Transverse colon (tissue), 4 donors: Measurements from ENCODE around the gene C9orf85. TPM values are rescaled to one million over a fixed set of nuclear protein-coding genes. Genes with fewer than 3 reads are reported as not detected.

Experiments used
- DNase-seq: peaks from one replicate; pipeline ENCODE4 v3.0.0-alpha.2; 2019
- H3K27ac ChIP-seq, 4 donors: fragments of 200-600 bp; sonication (generic); 2 replicates each; pipeline ENCODE4 v1.5.1; 2016 to 2018; ENCODE audit warnings: inconsistent platforms in 4 of 4
- H3K27me3 ChIP-seq: fragments of 200-600 bp; sonication (generic); 2 replicates; pipeline ENCODE4 v1.5.1; 2017; ENCODE audit warnings: inconsistent platforms
- H3K36me3 ChIP-seq, 4 donors: fragments of 200-600 bp; sonication (generic); 2 replicates each; pipeline ENCODE4 v1.5.1; 2017 to 2019; ENCODE audit warnings: inconsistent platforms in 4 of 4
- H3K4me1 ChIP-seq, 4 donors: fragments of 200-600 bp; sonication (generic); 2 replicates each; pipeline ENCODE4 v1.5.1; 2017 to 2020; ENCODE audit warnings: inconsistent platforms in 4 of 4
- H3K4me3 ChIP-seq, 4 donors: fragments of 200-600 bp; sonication (generic); 1 replicate in 1 of 4; 2 replicates in 3 of 4; pipeline versions ENCODE4 v1.5.1 to v1.6.1; 2017 to 2019; ENCODE audit warnings: inconsistent platforms in 4 of 4
- H3K9me3 ChIP-seq, 2 donors: fragments of 200-600 bp; sonication (generic); 2 replicates each; pipeline ENCODE4 v1.5.1; 2017 to 2019; ENCODE audit warnings: inconsistent platforms in 2 of 2
- CTCF ChIP-seq, 5 experiments: fragments of 200-600 bp in 3 of 5; fragments of 450-650 bp in 2 of 5; sonication (generic) in 3 of 5; IDR thresholded peaks; 1 replicate in 2 of 5; 2 replicates in 3 of 5; pipeline ENCODE4 v1.5.1; 2016 to 2017; ENCODE audit warnings: antibody characterized with exemption in 5 of 5, inconsistent platforms in 3 of 5, mild to moderate bottlenecking in 2 of 5, moderate library complexity in 1 of 5
- EP300 ChIP-seq: sonication (generic); formaldehyde crosslinking; IDR thresholded peaks from one replicate; pipeline ENCODE4 v1.6.1; 2017; ENCODE audit warnings: antibody characterized with exemption, low read depth
- POLR2A ChIP-seq: fragments of 450-650 bp; IDR thresholded peaks from one replicate; pipeline ENCODE4 v1.6.1; 2016; ENCODE audit warnings: antibody characterized with exemption, mild to moderate bottlenecking, moderate library complexity
- POLR2AphosphoS5 ChIP-seq, 3 donors: sonication (generic); formaldehyde crosslinking; IDR thresholded peaks; one replicate each; pipeline ENCODE4 v1.6.1; 2016; ENCODE audit warnings: antibody characterized with exemption in 3 of 3
- WGBS, 2 donors: methylation state at CpG; one replicate each; pipeline ENCODE4 v1.1.5; 2018; ENCODE audit warnings: low coverage in 1 of 2; 5-methylcytosine and 5-hydroxymethylcytosine counted together
- in situ Hi-C, 4 donors: fragments of 200-750 bp; cut with MboI; loops; one replicate each; pipeline versions ENCODE4 v1.15.0 to v1.15.1; 2017; ENCODE audit warnings: low sequenced_read_pairs in 3 of 4, low pct_ligation_motif_present in 1 of 4, low pct_unique_long_range_greater_than_20kb in 1 of 4
- intact Hi-C: fragments of 100-400 bp; cut with DNase I; formaldehyde crosslinking; loops from one replicate; pipeline ENCODE4 v1.15.1; 2023; ENCODE audit warnings: low total_unique reads
- total RNA-seq, 4 donors: library from RNA; depleted of rRNA; stranded (reverse); fragments of >200 nt; gene quantifications; one replicate each; pipeline ENCODE4 v1.1.0, GENCODE V29; 2016

C9orf85 gene
- total RNA-seq, 4 donors from 2014 or later, result 3.0 to 14.9 (median 9.8) TPM

GRCh38 chr9:71977003-71977402 is 65.6 kb downstream of the C9orf85 start:
- 58 to 69% methylated on average over 3 of the region's 3 CpGs for WGBS, 2 donors
- DNase-seq, result no peak
- Histone ChIP-seq H3K36me3 (peaks cover 0 to 10% (median 0%) of the 10 kb centered on the region in 4 donors), H3K27ac (no peak overlapping the region), H3K4me1 (no peaks in the 10 kb centered on the region), H3K9me3 (no peaks in the 10 kb centered on the region), H3K4me3 (no peak overlapping the region), H3K27me3 (no peaks in the 10 kb centered on the region)
- in situ Hi-C loops (loop anchor here in 1 of 4 donors (25.0 kb wide), 1 partner anchor 165 kb away; no protein-coding TSS in a partner anchor), intact Hi-C loops (no loop called here)
- TF ChIP-seq POLR2AphosphoS5 (IDR thresholded peaks at IDR 0.05) (no peak), CTCF (IDR thresholded peaks at IDR 0.05) (no peak), EP300 (no peak), POLR2A (no peak)

GRCh38 chr9:71980266-71981190 is 69.1 kb downstream of the C9orf85 start:
- no peak for DNase-seq
- 40 to 56% methylated on average over 5 of the region's 5 CpGs for WGBS, 2 donors
- in situ Hi-C loops, result loop anchor here in 1 of 4 donors (25.0 kb wide), 1 partner anchor 168 kb away; no protein-coding TSS in a partner anchor

GRCh38 chr9:71981944-71982343 is 70.5 kb downstream of the C9orf85 start:
- Histone ChIP-seq H3K27me3 (no peaks in the 10 kb centered on the region), H3K4me3 (no peak overlapping the region), H3K27ac (no peak overlapping the region), H3K36me3 (no peaks in the 10 kb centered on the region), H3K9me3 (no peaks in the 10 kb centered on the region), H3K4me1 (peaks cover 0 to 10% (median 5%) of the 10 kb centered on the region in 4 donors)
- TF ChIP-seq POLR2A (no peak), POLR2AphosphoS5 (IDR thresholded peaks at IDR 0.05) (no peak), EP300 (no peak), CTCF (IDR thresholded peaks at IDR 0.05) (no peak)
- intact Hi-C loops (no loop called here), in situ Hi-C loops (loop anchor here in 1 of 4 donors (25.0 kb wide), 1 partner anchor 170 kb away; no protein-coding TSS in a partner anchor)
- DNase-seq, result no peak
- 43 to 56% methylated on average over 2 of the region's 2 CpGs for WGBS, 2 donors

More at GRCh38 chr9:71980266-71981190, 69.1 kb downstream of the C9orf85 start:
- no peaks in the 10 kb centered on the region for H3K27me3 ChIP-seq
- H3K36me3 ChIP-seq, result no peaks in the 10 kb centered on the region
- intact Hi-C loops, result no loop called here
- H3K4me1 ChIP-seq, result peaks cover 0 to 5% (median 2%) of the 10 kb centered on the region in 4 donors
- H3K4me3 ChIP-seq, result no peak overlapping the region
- TF ChIP-seq EP300 (no peak), CTCF (IDR thresholded peaks at IDR 0.05) (no peak), POLR2A (no peak), POLR2AphosphoS5 (IDR thresholded peaks at IDR 0.05) (no peak)
- no peaks in the 10 kb centered on the region for H3K9me3 ChIP-seq
- no peak overlapping the region for H3K27ac ChIP-seq

GRCh38 chr9:71984403-71984802 is 73.0 kb downstream of the C9orf85 start:
- Histone ChIP-seq H3K27ac (peak overlapping the region; percentile 1 to 73 (median 44)), H3K27me3 (no peaks in the 10 kb centered on the region), H3K36me3 (no peaks in the 10 kb centered on the region), H3K4me3 (no peak overlapping the region), H3K9me3 (no peaks in the 10 kb centered on the region), H3K4me1 (peaks cover 0 to 10% (median 5%) of the 10 kb centered on the region in 4 donors)
- in situ Hi-C loops, result loop anchor here in 1 of 4 donors (25.0 kb wide), 1 partner anchor 172 kb away; no protein-coding TSS in a partner anchor
- peak; percentile 25 for DNase-seq
- intact Hi-C loops, result no loop called here
- no peak for TF ChIP-seq CTCF (IDR thresholded peaks at IDR 0.05)
- TF ChIP-seq EP300, result no peak
- TF ChIP-seq POLR2A, result no peak
- TF ChIP-seq POLR2AphosphoS5 (IDR thresholded peaks at IDR 0.05), result no peak
- WGBS, 2 donors, result 40 to 61% methylated on average over 1 to 2 of the region's 2 CpGs
